Measurements from ENCODE around the gene RAB41.

The RAB41 gene

GRCh38 chrX:70252491-70252890 lies 29.5 kb upstream of the RAB41 start:
- in situ Hi-C loops (cut with HindIII; ENCODE audit: low sequenced_read_pairs), result no loop called here
- H3K4me3 ChIP-seq (ENCODE audit: low read depth, low read length), result no peak overlapping the region
- TF ChIP-seq CTCF (IDR thresholded peaks at IDR 0.05; ENCODE audit: low read depth, low read length), result no peak
- DNase-seq (ENCODE audit: low read depth, low spot score), result no peak

- no peak for TF ChIP-seq CTCF (IDR thresholded peaks at IDR 0.05; ENCODE audit: low read depth, low read length)
- in situ Hi-C loops (cut with HindIII; ENCODE audit: low sequenced_read_pairs), result no loop called here
- DNase-seq (ENCODE audit: low read depth, low spot score), result no peak
Observed at GRCh38 chrX:70253377-70254062, 28.5 kb upstream of the RAB41 start.

GRCh38 chrX:70254063-70254400 lies 27.9 kb upstream of the RAB41 start:
- DNase-seq (ENCODE audit: low read depth, low spot score), result no peak
- TF ChIP-seq CTCF (IDR thresholded peaks at IDR 0.05; ENCODE audit: low read depth, low read length), result no peak
- H3K4me3 ChIP-seq (ENCODE audit: low read depth, low read length), result no peak overlapping the region
- in situ Hi-C loops (cut with HindIII; ENCODE audit: low sequenced_read_pairs), result no loop called here

More at GRCh38 chrX:70253377-70254062, 28.5 kb upstream of the RAB41 start:
- no peak overlapping the region for H3K4me3 ChIP-seq (ENCODE audit: low read depth, low read length)

GRCh38 chrX:70254909-70255308 lies 27.1 kb upstream of the RAB41 start:
- no peak for DNase-seq (ENCODE audit: low read depth, low spot score)
- no peak for TF ChIP-seq CTCF (IDR thresholded peaks at IDR 0.05; ENCODE audit: low read depth, low read length)
- H3K4me3 ChIP-seq (ENCODE audit: low read depth, low read length), result no peak overlapping the region
- in situ Hi-C loops (cut with HindIII; ENCODE audit: low sequenced_read_pairs), result no loop called here

GRCh38 chrX:70255452-70255851 lies 26.5 kb upstream of the RAB41 start:
- no peak for TF ChIP-seq CTCF (IDR thresholded peaks at IDR 0.05; ENCODE audit: low read depth, low read length)
- in situ Hi-C loops (cut with HindIII; ENCODE audit: low sequenced_read_pairs), result no loop called here
- H3K4me3 ChIP-seq (ENCODE audit: low read depth, low read length), result no peak overlapping the region
- DNase-seq (ENCODE audit: low read depth, low spot score), result no peak

GRCh38 chrX:70257423-70258288 lies 24.3 kb upstream of the RAB41 start:
- no peak for TF ChIP-seq CTCF (IDR thresholded peaks at IDR 0.05; ENCODE audit: low read depth, low read length)
- in situ Hi-C loops (cut with HindIII; ENCODE audit: low sequenced_read_pairs), result no loop called here
- H3K4me3 ChIP-seq (ENCODE audit: low read depth, low read length), result no peak overlapping the region
- no peak for DNase-seq (ENCODE audit: low read depth, low spot score)

Data from astrocyte of the spinal cord (primary cell).